ENCODE measurements around the gene CDK14. TPM values are rescaled to one million over a fixed set of nuclear protein-coding genes. Genes with fewer than 3 reads are reported as not detected.

CDK14 gene
- total RNA-seq, 5 donors from 2014 or later (not counting 1 experiment from before 2014, with no cell fraction given), result 0.86 to 6.6 (median 1.6) TPM

DNA sequence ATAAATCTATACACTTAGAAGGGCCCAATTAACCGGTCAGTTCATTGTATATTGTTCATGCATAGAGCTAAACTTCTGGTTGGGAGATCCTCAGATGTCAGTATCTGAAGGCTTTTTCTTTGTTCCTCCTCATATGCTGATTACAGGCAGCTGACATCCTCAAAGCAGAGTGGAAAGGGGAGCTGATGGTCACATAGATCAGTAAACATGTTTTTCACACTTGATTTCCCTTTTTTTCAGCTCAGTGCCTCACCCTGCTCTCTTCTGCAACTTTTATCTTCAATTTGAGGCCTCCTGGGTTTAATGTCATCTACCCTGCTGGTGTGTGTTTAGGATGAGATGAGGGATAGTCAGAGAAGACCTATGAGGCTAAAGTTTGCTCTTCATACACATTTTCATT, 370.2 kb downstream of the CDK14 start:
- no peak overlapping the region for H3K27ac Mint-ChIP-seq
- H3K4me3 Mint-ChIP-seq, result no peak overlapping the region
- no CpG with 5 or more reads among the region's 1 CpG for WGBS (ENCODE audit: insufficient coverage)
- DNase-seq (no peak), ATAC-seq (replicated peaks in 1 of 4) (no peak)
- Histone ChIP-seq H3K36me3 (ENCODE audit: control insufficient read depth in 2 of 2, extremely low read depth in 1 of 2, insufficient read depth in 1 of 2, low read length in 1 of 2) (no peaks in the 10 kb centered on the region), H3K4me1 (ENCODE audit: control insufficient read depth in 1 of 2, extremely low read depth in 1 of 2, insufficient read depth in 2 of 2, low read length in 2 of 2) (no peaks in the 10 kb centered on the region), H3K27me3 (replicated peaks in 1 of 2; ENCODE audit: control insufficient read depth in 2 of 2, extremely low read depth in 1 of 2, insufficient read depth in 2 of 2, low read length in 1 of 2) (no peaks in the 10 kb centered on the region), H3K27ac (ENCODE audit: low read length) (no peak overlapping the region), H3K4me3 (ENCODE audit: control insufficient read depth in 1 of 2, extremely low read depth in 1 of 2, low read length in 1 of 2) (no peak overlapping the region), H3K9me3 (no peaks in the 10 kb centered on the region)
- H3K27me3 Mint-ChIP-seq, result peaks cover 0 to 4% of the 10 kb centered on the region in 2 donors
- H3K36me3 Mint-ChIP-seq, result no peaks in the 10 kb centered on the region
- no peaks in the 10 kb centered on the region for H3K4me1 Mint-ChIP-seq
- H3K9me3 Mint-ChIP-seq, result peaks cover 0 to 3% (median 0%) of the 10 kb centered on the region in 3 donors
- ChIA-PET CTCF (no interaction called here), POLR2A (interaction anchor here in 1 of 2 donors (0.5 kb wide), 1 partner anchor 42 kb away, joined by 3 read pairs; no protein-coding TSS in a partner anchor)

DNA sequence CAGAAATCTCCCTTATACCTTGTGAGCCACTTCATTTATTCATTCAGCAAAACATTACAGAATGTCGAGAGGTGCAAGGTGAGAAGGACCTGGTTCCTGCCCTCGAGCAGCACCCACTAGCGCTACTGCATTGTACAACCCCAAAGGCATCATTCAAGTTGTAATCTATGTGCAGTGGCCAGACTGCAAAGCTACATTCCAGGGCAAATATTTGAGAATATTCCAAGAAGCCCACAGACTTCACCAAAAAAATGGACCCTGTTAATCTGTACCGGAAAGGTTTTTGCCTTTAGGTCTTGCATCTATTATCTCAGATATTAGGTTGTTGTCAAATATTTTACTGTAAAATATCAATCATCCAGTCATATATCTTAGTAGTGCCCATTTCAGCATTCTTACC, 372.8 kb downstream of the CDK14 start:
- no peaks in the 10 kb centered on the region for H3K36me3 Mint-ChIP-seq
- ATAC-seq (replicated peaks in 1 of 4) (no peak), DNase-seq (no peak)
- Histone ChIP-seq H3K27me3 (replicated peaks in 1 of 2; ENCODE audit: control insufficient read depth in 2 of 2, extremely low read depth in 1 of 2, insufficient read depth in 2 of 2, low read length in 1 of 2) (no peaks in the 10 kb centered on the region), H3K4me3 (ENCODE audit: control insufficient read depth in 1 of 2, extremely low read depth in 1 of 2, low read length in 1 of 2) (no peak overlapping the region), H3K9me3 (no peaks in the 10 kb centered on the region), H3K36me3 (ENCODE audit: control insufficient read depth in 2 of 2, extremely low read depth in 1 of 2, insufficient read depth in 1 of 2, low read length in 1 of 2) (no peaks in the 10 kb centered on the region), H3K27ac (ENCODE audit: low read length) (no peak overlapping the region), H3K4me1 (ENCODE audit: control insufficient read depth in 1 of 2, extremely low read depth in 1 of 2, insufficient read depth in 2 of 2, low read length in 2 of 2) (no peaks in the 10 kb centered on the region)
- no peak overlapping the region for H3K4me3 Mint-ChIP-seq
- ChIA-PET POLR2A (interaction anchor here in 1 of 2 donors (0.7 kb wide), 1 partner anchor 663 kb away, joined by 3 read pairs; no protein-coding TSS in a partner anchor), CTCF (no interaction called here)
- H3K27me3 Mint-ChIP-seq, result peaks cover 0 to 4% of the 10 kb centered on the region in 2 donors
- peaks cover 0 to 6% (median 0%) of the 10 kb centered on the region in 3 donors for H3K9me3 Mint-ChIP-seq
- no peak overlapping the region for H3K27ac Mint-ChIP-seq
- WGBS (ENCODE audit: insufficient coverage), result 100% methylated on average over 2 of the region's 4 CpGs
- H3K4me1 Mint-ChIP-seq, result no peaks in the 10 kb centered on the region

DNA sequence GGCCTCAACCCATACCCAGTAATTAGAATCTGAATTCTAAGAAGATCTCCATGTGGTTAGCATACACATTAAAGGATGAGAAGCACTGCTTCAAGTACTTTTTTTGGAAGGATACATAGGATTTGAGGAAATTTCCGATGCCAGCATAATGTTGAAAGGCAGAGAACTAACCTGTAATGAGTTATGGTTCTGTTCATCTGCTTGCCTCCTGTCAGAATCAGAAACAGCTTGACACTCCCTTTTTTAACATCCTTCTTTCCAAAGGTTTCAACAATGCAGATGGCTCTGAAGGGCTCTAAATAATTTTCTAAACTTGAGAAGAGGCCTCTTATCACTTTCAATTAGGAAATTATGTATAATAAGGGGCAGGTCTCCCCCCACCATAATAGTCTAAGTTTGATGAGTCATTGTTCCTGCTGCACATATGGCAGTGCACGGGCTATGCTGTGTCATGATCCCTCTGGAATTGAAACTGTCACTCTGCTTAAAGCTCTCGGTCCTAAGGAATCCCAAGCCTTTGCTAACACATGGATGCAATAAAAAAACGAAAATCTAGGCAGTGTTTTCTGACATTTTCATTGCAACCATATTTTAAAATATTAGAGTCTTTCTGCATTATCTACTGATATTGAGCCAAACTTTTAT, 376.9 kb downstream of the CDK14 start:
- no peak overlapping the region for H3K4me3 ChIP-seq (ENCODE audit: control insufficient read depth in 1 of 2, extremely low read depth in 1 of 2, low read length in 1 of 2)
- ChIA-PET POLR2A (no interaction called here), CTCF (no interaction called here)
- no peaks in the 10 kb centered on the region for H3K4me1 Mint-ChIP-seq
- no peaks in the 10 kb centered on the region for H3K36me3 ChIP-seq (ENCODE audit: control insufficient read depth in 2 of 2, extremely low read depth in 1 of 2, insufficient read depth in 1 of 2, low read length in 1 of 2)
- peaks cover 0 to 9% of the 10 kb centered on the region in 2 donors for H3K27me3 Mint-ChIP-seq
- 80% methylated on average over 1 of the region's 4 CpGs for WGBS (ENCODE audit: insufficient coverage)
- DNase-seq (no peak), ATAC-seq (replicated peaks in 1 of 4) (no peak)
- H3K9me3 ChIP-seq, result no peaks in the 10 kb centered on the region
- H3K27ac ChIP-seq (ENCODE audit: low read length), result no peak overlapping the region
- H3K36me3 Mint-ChIP-seq, result no peaks in the 10 kb centered on the region
- no peak overlapping the region for H3K27ac Mint-ChIP-seq
- H3K9me3 Mint-ChIP-seq, result peaks cover 8 to 26% (median 12%) of the 10 kb centered on the region in 3 donors
- no peaks in the 10 kb centered on the region for H3K4me1 ChIP-seq (ENCODE audit: control insufficient read depth in 1 of 2, extremely low read depth in 1 of 2, insufficient read depth in 2 of 2, low read length in 2 of 2)
- H3K27me3 ChIP-seq (replicated peaks in 1 of 2; ENCODE audit: control insufficient read depth in 2 of 2, extremely low read depth in 1 of 2, insufficient read depth in 2 of 2, low read length in 1 of 2), result no peaks in the 10 kb centered on the region
- no peak overlapping the region for H3K4me3 Mint-ChIP-seq

DNA sequence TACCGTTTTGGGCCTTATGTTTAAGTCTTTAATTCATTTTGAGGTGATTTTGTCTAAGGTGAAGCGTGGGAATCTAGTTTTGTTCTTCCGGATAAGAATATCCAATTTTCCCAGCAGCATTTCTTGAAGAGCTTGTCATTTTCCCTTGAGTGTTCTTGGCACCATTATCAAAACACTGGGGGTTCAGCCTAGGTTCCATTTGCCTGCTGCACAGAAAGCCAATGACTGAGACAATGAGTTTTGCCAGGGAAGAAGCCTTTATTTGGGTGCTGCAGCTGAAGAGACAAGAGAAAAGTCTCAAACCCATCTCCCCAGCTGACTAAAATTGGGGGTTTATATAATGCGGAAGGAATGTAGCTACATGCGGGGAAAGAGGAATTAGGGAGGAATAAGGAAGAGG, 380.9 kb downstream of the CDK14 start:
- H3K36me3 Mint-ChIP-seq, result no peaks in the 10 kb centered on the region
- H3K27me3 Mint-ChIP-seq, result peaks cover 0 to 12% of the 10 kb centered on the region in 2 donors
- Histone ChIP-seq H3K27me3 (replicated peaks in 1 of 2; ENCODE audit: control insufficient read depth in 2 of 2, extremely low read depth in 1 of 2, insufficient read depth in 2 of 2, low read length in 1 of 2) (no peaks in the 10 kb centered on the region), H3K27ac (ENCODE audit: low read length) (no peak overlapping the region), H3K4me1 (ENCODE audit: control insufficient read depth in 1 of 2, extremely low read depth in 1 of 2, insufficient read depth in 2 of 2, low read length in 2 of 2) (no peaks in the 10 kb centered on the region), H3K4me3 (ENCODE audit: control insufficient read depth in 1 of 2, extremely low read depth in 1 of 2, low read length in 1 of 2) (no peak overlapping the region), H3K9me3 (no peaks in the 10 kb centered on the region), H3K36me3 (ENCODE audit: control insufficient read depth in 2 of 2, extremely low read depth in 1 of 2, insufficient read depth in 1 of 2, low read length in 1 of 2) (no peaks in the 10 kb centered on the region)
- peaks cover 10 to 37% (median 18%) of the 10 kb centered on the region in 3 donors for H3K9me3 Mint-ChIP-seq
- H3K4me1 Mint-ChIP-seq, result no peaks in the 10 kb centered on the region
- WGBS (ENCODE audit: insufficient coverage), result 90% methylated on average over 2 of the region's 5 CpGs
- H3K27ac Mint-ChIP-seq, result no peak overlapping the region
- CTCF ChIA-PET, result interaction anchor here in 1 of 2 donors (1.0 kb wide), 1 partner anchor 37 kb away, joined by 3 read pairs; no protein-coding TSS in a partner anchor
- H3K4me3 Mint-ChIP-seq, result no peak overlapping the region
- no peak for ATAC-seq (replicated peaks in 1 of 4)
- no peak for DNase-seq
- POLR2A ChIA-PET, result no interaction called here

GRCh38 chr7:90980545-90980944, 384.4 kb downstream of the CDK14 start:
- no peak overlapping the region for H3K27ac ChIP-seq (ENCODE audit: low read length)
- H3K36me3 ChIP-seq (ENCODE audit: control insufficient read depth in 2 of 2, extremely low read depth in 1 of 2, insufficient read depth in 1 of 2, low read length in 1 of 2), result no peaks in the 10 kb centered on the region
- no peak overlapping the region for H3K4me3 Mint-ChIP-seq
- no peaks in the 10 kb centered on the region for H3K27me3 ChIP-seq (replicated peaks in 1 of 2; ENCODE audit: control insufficient read depth in 2 of 2, extremely low read depth in 1 of 2, insufficient read depth in 2 of 2, low read length in 1 of 2)
- no peak for DNase-seq
- peaks cover 0 to 12% of the 10 kb centered on the region in 2 donors for H3K27me3 Mint-ChIP-seq
- no peak for ATAC-seq (replicated peaks in 1 of 4)
- POLR2A ChIA-PET, result no interaction called here
- CTCF ChIA-PET, result no interaction called here
- H3K36me3 Mint-ChIP-seq, result no peaks in the 10 kb centered on the region
- no peaks in the 10 kb centered on the region for H3K4me1 Mint-ChIP-seq
- H3K9me3 Mint-ChIP-seq, result peaks cover 13 to 38% (median 21%) of the 10 kb centered on the region in 3 donors
- no peaks in the 10 kb centered on the region for H3K9me3 ChIP-seq
- no peak overlapping the region for H3K4me3 ChIP-seq (ENCODE audit: control insufficient read depth in 1 of 2, extremely low read depth in 1 of 2, low read length in 1 of 2)
- no peaks in the 10 kb centered on the region for H3K4me1 ChIP-seq (ENCODE audit: control insufficient read depth in 1 of 2, extremely low read depth in 1 of 2, insufficient read depth in 2 of 2, low read length in 2 of 2)
- no CpG with 5 or more reads among the region's 2 CpGs for WGBS (ENCODE audit: insufficient coverage)
- no peak overlapping the region for H3K27ac Mint-ChIP-seq

DNA sequence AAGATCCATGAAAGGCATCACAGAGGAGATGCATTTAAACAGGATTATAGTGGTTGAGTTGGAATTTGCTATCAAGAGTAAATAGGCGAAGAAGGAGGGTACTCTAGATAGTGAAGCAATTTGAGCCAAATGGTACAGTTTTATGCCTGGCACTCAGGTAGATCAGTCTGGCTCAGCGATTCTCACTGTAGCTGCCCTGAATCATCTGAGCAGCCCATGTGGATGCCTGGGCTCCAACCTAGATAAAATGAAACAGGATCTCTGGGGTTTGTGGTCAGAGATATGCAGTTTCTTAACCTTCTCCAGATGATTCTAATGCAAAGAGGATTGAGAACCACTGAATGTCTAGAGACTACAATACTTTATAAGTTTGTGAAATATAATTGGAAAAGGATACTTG, 386.1 kb downstream of the CDK14 start:
- H3K4me3 Mint-ChIP-seq, result no peak overlapping the region
- Histone ChIP-seq H3K4me3 (ENCODE audit: control insufficient read depth in 1 of 2, extremely low read depth in 1 of 2, low read length in 1 of 2) (no peak overlapping the region), H3K4me1 (ENCODE audit: control insufficient read depth in 1 of 2, extremely low read depth in 1 of 2, insufficient read depth in 2 of 2, low read length in 2 of 2) (no peaks in the 10 kb centered on the region), H3K9me3 (no peaks in the 10 kb centered on the region), H3K27ac (ENCODE audit: low read length) (no peak overlapping the region), H3K36me3 (ENCODE audit: control insufficient read depth in 2 of 2, extremely low read depth in 1 of 2, insufficient read depth in 1 of 2, low read length in 1 of 2) (no peaks in the 10 kb centered on the region), H3K27me3 (replicated peaks in 1 of 2; ENCODE audit: control insufficient read depth in 2 of 2, extremely low read depth in 1 of 2, insufficient read depth in 2 of 2, low read length in 1 of 2) (no peaks in the 10 kb centered on the region)
- H3K27ac Mint-ChIP-seq, result no peak overlapping the region
- DNase-seq, result no peak
- H3K36me3 Mint-ChIP-seq, result no peaks in the 10 kb centered on the region
- no peak for ATAC-seq (replicated peaks in 1 of 4)
- peaks cover 5 to 22% (median 9%) of the 10 kb centered on the region in 3 donors for H3K9me3 Mint-ChIP-seq
- H3K4me1 Mint-ChIP-seq, result no peaks in the 10 kb centered on the region
- ChIA-PET POLR2A (no interaction called here), CTCF (no interaction called here)
- peaks cover 0 to 4% of the 10 kb centered on the region in 2 donors for H3K27me3 Mint-ChIP-seq
- WGBS (ENCODE audit: insufficient coverage), result 94% methylated on average over 2 of the region's 2 CpGs
